ENCODE measurements around the gene PLEKHA1. TPM values are rescaled to one million over a fixed set of nuclear protein-coding genes. Genes with fewer than 3 reads are reported as not detected.

The PLEKHA1 gene
- total RNA-seq, 2 donors from 2014 or later, result 24.2 to 35.2 TPM

GRCh38 chr10:122462533-122463465, 88.3 kb downstream of the PLEKHA1 start:
- H3K4me1 ChIP-seq (replicated peaks), result peaks cover 7% of the 10 kb centered on the region
- H3K9me3 ChIP-seq, result no peaks in the 10 kb centered on the region
- no peak for TF ChIP-seq POLR2A (IDR thresholded peaks at IDR 0.05)
- no peak for TF ChIP-seq POLR2AphosphoS5 (IDR thresholded peaks at IDR 0.05)
- TF ChIP-seq CTCF (IDR thresholded peaks at IDR 0.05), result no peak
- peak overlapping the region; percentile 77 to 81 for H3K27ac ChIP-seq
- no peaks in the 10 kb centered on the region for H3K36me3 ChIP-seq
- H3K27me3 ChIP-seq (replicated peaks; ENCODE audit: insufficient read depth), result no peaks in the 10 kb centered on the region
- intact Hi-C loops (cut with DNase I), result loop anchor here (5.0 to 10.0 kb wide), 2 partner anchors 35 to 102 kb away; partner anchors contain the start of gene DMBT1
- H3K4me3 ChIP-seq, result peak overlapping the region; percentile 51 to 55
- WGBS, result 8% methylated on average over 47 of the region's 47 CpGs
- DNase-seq (ENCODE audit: low spot score), result peak; percentile 39

DNA sequence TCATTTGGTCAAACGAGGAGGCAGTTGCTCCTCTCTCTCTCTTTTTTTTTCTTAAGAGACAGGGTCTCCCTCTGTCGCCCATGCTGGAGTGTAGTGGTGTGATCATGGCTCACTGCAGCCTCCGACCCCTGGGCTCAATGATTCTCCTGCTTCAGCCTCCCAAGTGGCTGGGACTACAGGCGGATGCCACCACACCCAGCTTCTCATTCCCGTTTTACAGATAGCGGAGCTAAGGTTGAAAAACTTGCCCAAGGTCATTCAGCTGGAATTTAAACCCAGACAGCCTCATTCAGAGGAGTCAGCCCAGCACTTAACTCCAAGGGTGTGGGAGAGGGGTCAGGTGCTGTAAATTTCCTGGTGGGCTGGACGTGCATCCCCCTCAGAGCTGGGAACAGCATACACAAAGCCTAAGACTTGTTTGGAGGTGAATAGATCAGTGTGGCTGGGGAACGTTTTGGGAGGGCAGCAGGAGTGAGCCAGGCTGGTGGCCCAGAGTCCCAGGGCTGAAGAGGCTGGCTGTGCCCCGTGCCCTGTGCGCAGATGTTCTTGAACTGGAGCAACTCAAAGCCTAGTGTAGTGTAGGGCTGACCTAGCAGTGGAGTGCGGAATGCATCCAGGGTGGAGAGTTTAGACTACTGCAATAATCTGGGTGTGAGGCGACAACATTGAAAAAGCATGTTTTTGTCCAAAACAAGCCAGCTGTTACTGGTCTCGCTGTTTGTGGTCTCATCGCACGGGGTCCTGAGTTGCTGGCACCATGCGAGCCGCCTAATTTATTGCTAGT, 89.2 kb downstream of the PLEKHA1 start:
- no peak for DNase-seq (ENCODE audit: low spot score)
- Histone ChIP-seq H3K9me3 (no peaks in the 10 kb centered on the region), H3K36me3 (no peaks in the 10 kb centered on the region), H3K27ac (peak overlapping the region; percentile 77 to 81), H3K27me3 (replicated peaks; ENCODE audit: insufficient read depth) (no peaks in the 10 kb centered on the region), H3K4me1 (replicated peaks) (peaks cover 7% of the 10 kb centered on the region), H3K4me3 (peak overlapping the region; percentile 51 to 55)
- no peak for TF ChIP-seq CTCF (IDR thresholded peaks at IDR 0.05)
- TF ChIP-seq POLR2A (IDR thresholded peaks at IDR 0.05), result no peak
- no peak for TF ChIP-seq POLR2AphosphoS5 (IDR thresholded peaks at IDR 0.05)
- intact Hi-C loops (cut with DNase I), result loop anchor here (5.0 to 10.0 kb wide), 2 partner anchors 34 to 101 kb away; partner anchors contain the start of gene DMBT1
- 53% methylated on average over 17 of the region's 17 CpGs for WGBS

GRCh38 chr10:122464250-122464510, 89.7 kb downstream of the PLEKHA1 start:
- Histone ChIP-seq H3K27me3 (replicated peaks; ENCODE audit: insufficient read depth) (no peaks in the 10 kb centered on the region), H3K9me3 (no peaks in the 10 kb centered on the region), H3K4me1 (replicated peaks) (peaks cover 7% of the 10 kb centered on the region), H3K4me3 (no peak overlapping the region), H3K27ac (no peak overlapping the region), H3K36me3 (no peaks in the 10 kb centered on the region)
- TF ChIP-seq POLR2AphosphoS5 (IDR thresholded peaks at IDR 0.05) (peak; percentile 13), CTCF (IDR thresholded peaks at IDR 0.05) (no peak)
- 53% methylated on average over 4 of the region's 4 CpGs for WGBS
- DNase-seq (ENCODE audit: low spot score), result no peak
- intact Hi-C loops (cut with DNase I), result loop anchor here (5.0 to 10.0 kb wide), 2 partner anchors 33 to 101 kb away; partner anchors contain the start of gene DMBT1

DNA sequence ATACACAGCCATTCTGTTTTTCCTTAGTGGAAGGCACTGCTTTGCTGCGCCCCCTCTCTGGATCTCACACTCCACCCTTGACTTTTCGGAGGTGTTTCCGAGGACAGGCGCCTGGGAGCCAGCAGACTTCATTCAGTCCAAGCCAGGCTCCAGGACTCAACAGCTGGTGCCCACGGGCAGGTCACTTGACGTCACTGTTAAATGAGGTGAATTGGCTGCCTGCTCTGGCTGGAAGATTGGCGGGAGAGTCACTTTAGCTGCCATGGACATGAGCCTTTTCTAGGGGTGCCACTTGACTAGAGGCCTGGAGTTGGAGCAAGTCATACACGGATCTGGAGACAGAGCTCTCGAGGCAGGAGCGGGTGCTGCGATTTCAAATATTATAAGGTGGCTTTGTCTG, 90.1 kb downstream of the PLEKHA1 start:
- TF ChIP-seq POLR2AphosphoS5 (IDR thresholded peaks at IDR 0.05), result no peak
- no peak for TF ChIP-seq CTCF (IDR thresholded peaks at IDR 0.05)
- no peak for TF ChIP-seq POLR2A (IDR thresholded peaks at IDR 0.05)
- Histone ChIP-seq H3K9me3 (no peaks in the 10 kb centered on the region), H3K4me1 (replicated peaks) (peaks cover 7% of the 10 kb centered on the region), H3K27ac (no peak overlapping the region), H3K27me3 (replicated peaks; ENCODE audit: insufficient read depth) (no peaks in the 10 kb centered on the region), H3K36me3 (no peaks in the 10 kb centered on the region), H3K4me3 (no peak overlapping the region)
- DNase-seq (ENCODE audit: low spot score), result no peak
- WGBS, result 77% methylated on average over 11 of the region's 11 CpGs
- intact Hi-C loops (cut with DNase I), result loop anchor here (5.0 to 10.0 kb wide), 2 partner anchors 33 to 100 kb away; partner anchors contain the start of gene DMBT1

Measured in prostate gland (tissue), 2 donors.